HepG2 (cell line): Measurements from ENCODE around the gene ACVR2A. TPM values are rescaled to one million over a fixed set of nuclear protein-coding genes. Genes with fewer than 3 reads are reported as not detected.

Experiments used
- ATAC-seq: fragments of 200-7000 bp; cut with Tn5 transposase; 3 replicates; pipeline ENCODE4 v1.9.1; 2020; ENCODE audit warnings: mild to moderate bottlenecking, moderate library complexity
- BruUV-seq: library from RNA; stranded (reverse); fragments of 400-500 nt; replicated peaks from 2 replicates; lab custom pipeline; 2021; lab: Mats Ljungman, UMichigan
- CTCF ChIA-PET: fragments of 300-600 bp; formaldehyde crosslinking; extraction: SDS; loops from one replicate; lab custom pipeline; 2021; ENCODE audit warnings: low total read pairs, inconsistent platforms, low intra/inter-chr PET ratio; lab: Yijun Ruan, JAX
- POLR2A ChIA-PET: fragments of 350-600 bp; sonication (Branson Sonifier 250); formaldehyde crosslinking; loops from one replicate; lab custom pipeline; 2020; ENCODE audit warnings: antibody characterized with exemption, inconsistent platforms; lab: Yijun Ruan, JAX
- DNase-seq: peaks from one replicate; pipeline ENCODE4 v3.0.0-alpha.2; 2015; ENCODE audit warnings: low spot score
- FAIRE-seq: peaks from 3 replicates; lab custom pipeline; 2011; peaks lifted over from hg19 to GRCh38; lab: Jason Lieb, UNC
- H2AFZ ChIP-seq: one replicate; pipeline ENCODE4 v1.6.1; 2011; ENCODE audit warnings: low read length, inconsistent platforms
- H3K27ac ChIP-seq: fragments of 300-600 bp; 3 replicates; pipeline ENCODE4 v1.8.0; 2011; ENCODE audit warnings: mixed run types, mild to moderate bottlenecking, mixed read lengths, low read length, inconsistent platforms; ENCODE audit not compliant: insufficient read depth; ENCODE audit errors: extremely low read length
- H3K27me3 ChIP-seq, 2 experiments: fragments of 200-600 bp in 1 of 2; 2 replicates in 1 of 2; 3 replicates in 1 of 2; pipeline versions ENCODE4 v1.6.0 to v1.8.0; 2011; ENCODE audit warnings: low read length in 2 of 2, mild to moderate bottlenecking in 2 of 2, moderate library complexity in 2 of 2, inconsistent platforms in 1 of 2; ENCODE audit not compliant: insufficient read depth in 2 of 2, control insufficient read depth in 1 of 2
- H3K36me3 ChIP-seq, 2 experiments: fragments of 200-600 bp in 1 of 2; replicated peaks in 1 of 2; 2 replicates in 1 of 2; 3 replicates in 1 of 2; pipeline versions ENCODE4 v1.5.1 to v1.8.0; 2011; ENCODE audit warnings: low read length in 2 of 2, inconsistent platforms in 1 of 2; ENCODE audit not compliant: insufficient read depth in 2 of 2, control insufficient read depth in 1 of 2
- H3K4me1 ChIP-seq: 2 replicates; pipeline ENCODE4 v1.5.1; 2012; ENCODE audit warnings: low read length, inconsistent platforms; ENCODE audit not compliant: insufficient read depth
- H3K4me2 ChIP-seq: 2 replicates; pipeline ENCODE4 v1.6.0; 2011; ENCODE audit warnings: low read depth, low read length, inconsistent platforms
- H3K4me3 ChIP-seq, 3 experiments: fragments of 200-600 bp in 1 of 3; sonication (generic), shearing (Covaris generic) in 1 of 3; replicated peaks in 1 of 3; 2 replicates each; pipeline ENCODE4 v1.5.1; 2011 to 2016; ENCODE audit warnings: low read length in 3 of 3, inconsistent platforms in 2 of 3, low read depth in 2 of 3, mild to moderate bottlenecking in 2 of 3, control low read depth in 1 of 3, mixed read lengths in 1 of 3; ENCODE audit not compliant: insufficient read depth in 1 of 3
- H3K79me2 ChIP-seq: one replicate; pipeline ENCODE4 v1.6.1; 2011; ENCODE audit warnings: low read length, inconsistent platforms; ENCODE audit not compliant: insufficient read depth
- H3K9ac ChIP-seq: 2 replicates; pipeline ENCODE4 v1.6.0; 2011; ENCODE audit warnings: mild to moderate bottlenecking, low read depth, low read length, inconsistent platforms; ENCODE audit not compliant: insufficient read depth
- H3K9me3 ChIP-seq: 2 replicates; pipeline ENCODE4 v1.5.1; 2012; ENCODE audit warnings: mild to moderate bottlenecking, low read length
- H4K20me1 ChIP-seq: 2 replicates; pipeline ENCODE4 v1.6.0; 2011; ENCODE audit warnings: inconsistent platforms, mild to moderate bottlenecking, low read length, moderate library complexity; ENCODE audit not compliant: insufficient read depth
- ASH2L ChIP-seq: fragments of 300-600, 200-600 bp; sonication (generic); IDR thresholded peaks from 2 replicates; pipeline ENCODE4 v1.7.0; 2017; ENCODE audit warnings: low read depth, mild to moderate bottlenecking, moderate library complexity, mixed read lengths, low read length; ENCODE audit not compliant: insufficient read length
- BCLAF1 ChIP-seq: fragments of 450-650 bp; IDR thresholded peaks from 2 replicates; pipeline ENCODE4 v1.6.1; 2017; ENCODE audit warnings: mild to moderate bottlenecking
- FOXJ3 ChIP-seq: sonication (generic); formaldehyde crosslinking; IDR thresholded peaks from 2 replicates; pipeline ENCODE4 v1.4.0; 2020; ENCODE audit warnings: missing genetic modification reagents, mild to moderate bottlenecking, borderline replicate concordance
- HOXA5 ChIP-seq: sonication (generic); formaldehyde crosslinking; IDR thresholded peaks from 2 replicates; pipeline ENCODE4 v1.4.0; 2020; ENCODE audit warnings: missing genetic modification reagents
- RAD21 ChIP-seq: fragments of 450-650 bp; formaldehyde crosslinking; IDR thresholded peaks from 2 replicates; pipeline ENCODE4 v1.5.0; 2020; ENCODE audit warnings: mild to moderate bottlenecking
- SNAI1 ChIP-seq: sonication (generic); formaldehyde crosslinking; IDR thresholded peaks from 2 replicates; pipeline ENCODE4 v1.5.0; 2020; ENCODE audit warnings: mild to moderate bottlenecking, missing genetic modification reagents, borderline replicate concordance
- ZNF234 ChIP-seq: sonication (generic); formaldehyde crosslinking; conservative IDR thresholded peaks from 2 replicates; pipeline ENCODE4 v1.5.1; 2020; ENCODE audit warnings: mild to moderate bottlenecking, missing genetic modification reagents
- ZNF337 ChIP-seq: sonication (generic); formaldehyde crosslinking; IDR thresholded peaks from 2 replicates; pipeline ENCODE4 v1.5.1; 2020; ENCODE audit warnings: missing genetic modification reagents, low read depth, mild to moderate bottlenecking, borderline replicate concordance
- ZNF512B ChIP-seq: sonication (generic); formaldehyde crosslinking; IDR thresholded peaks from 2 replicates; pipeline ENCODE4 v1.5.1; 2020; ENCODE audit warnings: missing genetic modification reagents, mild to moderate bottlenecking, borderline replicate concordance
- ZNF652 ChIP-seq: IDR thresholded peaks from 2 replicates; pipeline ENCODE4 v1.6.1; 2016; ENCODE audit warnings: low read depth, borderline replicate concordance
- ZSCAN29 ChIP-seq: sonication (generic); formaldehyde crosslinking; conservative IDR thresholded peaks from 2 replicates; pipeline ENCODE4 v1.4.0; 2020; ENCODE audit warnings: mild to moderate bottlenecking, missing genetic modification reagents
- ZUFSP ChIP-seq: sonication (generic); formaldehyde crosslinking; IDR thresholded peaks from 2 replicates; pipeline ENCODE4 v1.9.0; 2021; ENCODE audit warnings: missing genetic modification reagents, mild to moderate bottlenecking, borderline replicate concordance
- WGBS: methylation state at CpG from one replicate; pipeline ENCODE4 v1.1.6; 2017; ENCODE audit warnings: low lambda C conversion rate; 5-methylcytosine and 5-hydroxymethylcytosine counted together
- in situ Hi-C: cut with HindIII; loops from 2 replicates; pipeline ENCODE4 v1.10.0; 2017; ENCODE audit warnings: low pct_unique_long_range_greater_than_20kb; ENCODE audit not compliant: extremely low pct_ligation_motif_present
- intact Hi-C: fragments of 100-400 bp; cut with micrococcal nuclease; formaldehyde crosslinking; loops from one replicate; pipeline ENCODE4 v1.10.0; 2022; ENCODE audit not compliant: unreplicated experiment
- polyA plus RNA-seq, 8 experiments: library from polyadenylated mRNA; depleted of rRNA in 3 of 8; stranded (reverse) in 7 of 8; unstranded in 1 of 8; fragments of >200 nt; fragmentation: Illumina TruSeq in 4 of 8; extraction: Trizol in 4 of 8; gene quantifications; 2 replicates each; pipeline versions ENCODE4 v1.2.1 to v1.2.3, GENCODE V29; 2011 to 2016; ENCODE audit warnings: low read depth in 4 of 8, missing spikeins in 1 of 8, mixed read lengths in 1 of 8; ENCODE audit not compliant: insufficient read depth in 1 of 8
- total RNA-seq, 5 experiments: library from RNA; depleted of rRNA; stranded (reverse); fragments of >200 nt; fragmentation: Illumina TruSeq; extraction: Trizol; gene quantifications; 2 replicates each; pipeline ENCODE4 v1.2.3, GENCODE V29; 2016; ENCODE audit warnings: low read depth in 1 of 5

Gene ACVR2A
- total and polyA plus RNA-seq, 2 of the 13 experiments (the other 11 are each of a cell fraction or from before 2014, with no cell fraction given) = 8.3 to 18.0 TPM

GRCh38 chr2:147827088-147827375 lies 17.8 kb upstream of the ACVR2A start:
- H2AFZ ChIP-seq = no peak overlapping the region
- 87% methylated on average over 16 of the region's 16 CpGs for WGBS

More at GRCh38 chr2:147827088-147827375, 17.8 kb upstream of the ACVR2A start:
- no peaks in the 10 kb centered on the region for H4K20me1 ChIP-seq
- no peak overlapping the region for H3K9ac ChIP-seq
- no peaks in the 10 kb centered on the region for H3K4me1 ChIP-seq
- intact Hi-C loops (no loop called here), in situ Hi-C loops (no loop called here)
- H3K9me3 ChIP-seq = no peaks in the 10 kb centered on the region
- H3K79me2 ChIP-seq = no peaks in the 10 kb centered on the region
- no peaks in the 10 kb centered on the region for H3K36me3 ChIP-seq
- FAIRE-seq (no peak), ATAC-seq (no peak), DNase-seq (no peak)
- CTCF ChIA-PET = no interaction called here
- TF ChIP-seq ASH2L (no peak), SNAI1 (CRISPR knock-in tag) (no peak), ZNF512B (CRISPR knock-in tag) (no peak), ZSCAN29 (CRISPR knock-in tag) (no peak), ZUFSP (CRISPR knock-in tag) (no peak), ZNF652 (CRISPR knock-in tag) (no peak), FOXJ3 (no peak), HOXA5 (CRISPR knock-in tag) (no peak), ZNF337 (CRISPR knock-in tag) (no peak), BCLAF1 (no peak), ZNF234 (CRISPR knock-in tag) (no peak), RAD21 (CRISPR knock-in tag) (no peak)
- H3K4me2 ChIP-seq = no peak overlapping the region
- H3K27me3 ChIP-seq = no peaks in the 10 kb centered on the region
- POLR2A ChIA-PET = interaction anchor here (1.7 kb wide), 1 partner anchor 16 kb away, joined by 4 read pairs; no protein-coding TSS in a partner anchor
- H3K27ac ChIP-seq = no peak overlapping the region
- no peak overlapping the region for H3K4me3 ChIP-seq
- no TSS peak for BruUV-seq
